Keratinocyte (primary cell): ENCODE measurements around the gene EMP1.

Experiments
- EZH2 ChIP-seq: IDR thresholded peaks from one replicate; pipeline ENCODE4 v1.6.1; 2012; ENCODE audit warnings: inconsistent platforms, mild to moderate bottlenecking, low read length, moderate library complexity
- TF ChIP-seq, protein P1 (sequence below), 3 experiments: IDR thresholded peaks in 1 of 3; conservative IDR thresholded peaks in 1 of 3; optimal IDR thresholded peaks in 1 of 3; 2 replicates in 2 of 3; 3 replicates in 1 of 3; pipeline versions ENCODE3 to v1.5.1; 2011; ENCODE audit warnings: low read length in 3 of 3, mild to moderate bottlenecking in 3 of 3, moderate library complexity in 2 of 3, control low read depth in 1 of 3, inconsistent platforms in 1 of 3; ENCODE audit not compliant: insufficient read depth in 2 of 3; ENCODE audit errors: extremely low read depth in 1 of 3

DNA sequence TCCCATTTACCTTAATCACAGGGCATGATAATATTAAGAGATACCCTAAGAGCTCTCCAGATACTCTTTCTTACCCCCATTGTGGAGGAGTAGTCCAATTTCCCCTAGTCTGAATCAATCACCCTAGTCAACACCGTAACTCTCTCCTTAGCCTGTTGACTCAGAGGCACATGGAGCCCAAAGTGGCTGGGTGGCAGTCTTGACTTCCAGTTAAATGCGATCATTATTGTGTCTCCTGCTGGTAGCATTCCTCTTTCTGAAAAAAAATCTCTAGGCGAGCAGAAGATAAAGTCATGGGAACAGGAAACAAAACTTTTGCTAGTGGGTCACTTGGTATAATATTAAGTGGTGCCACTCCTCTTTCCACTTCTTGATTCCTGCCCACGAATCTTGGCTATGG lies 46.4 kb downstream of the EMP1 start:
- TF ChIP-seq, protein P1, sequence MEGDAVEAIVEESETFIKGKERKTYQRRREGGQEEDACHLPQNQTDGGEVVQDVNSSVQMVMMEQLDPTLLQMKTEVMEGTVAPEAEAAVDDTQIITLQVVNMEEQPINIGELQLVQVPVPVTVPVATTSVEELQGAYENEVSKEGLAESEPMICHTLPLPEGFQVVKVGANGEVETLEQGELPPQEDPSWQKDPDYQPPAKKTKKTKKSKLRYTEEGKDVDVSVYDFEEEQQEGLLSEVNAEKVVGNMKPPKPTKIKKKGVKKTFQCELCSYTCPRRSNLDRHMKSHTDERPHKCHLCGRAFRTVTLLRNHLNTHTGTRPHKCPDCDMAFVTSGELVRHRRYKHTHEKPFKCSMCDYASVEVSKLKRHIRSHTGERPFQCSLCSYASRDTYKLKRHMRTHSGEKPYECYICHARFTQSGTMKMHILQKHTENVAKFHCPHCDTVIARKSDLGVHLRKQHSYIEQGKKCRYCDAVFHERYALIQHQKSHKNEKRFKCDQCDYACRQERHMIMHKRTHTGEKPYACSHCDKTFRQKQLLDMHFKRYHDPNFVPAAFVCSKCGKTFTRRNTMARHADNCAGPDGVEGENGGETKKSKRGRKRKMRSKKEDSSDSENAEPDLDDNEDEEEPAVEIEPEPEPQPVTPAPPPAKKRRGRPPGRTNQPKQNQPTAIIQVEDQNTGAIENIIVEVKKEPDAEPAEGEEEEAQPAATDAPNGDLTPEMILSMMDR (optimal IDR thresholded peaks at IDR 0.05 in 1 of 3, IDR thresholded peaks at IDR 0.05 in 1 of 3, conservative IDR thresholded peaks at IDR 0.05 in 1 of 3; ENCODE audit: extremely low read depth in 1 of 3, insufficient read depth in 2 of 3, low read length in 3 of 3) = no peak
- no peak for TF ChIP-seq EZH2
